ENCODE results near the gene ZNF490.
"Not testable (repeated sequence)": the region's sequence is repeated elsewhere in the genome, so short reads cannot be mapped to it uniquely, and the experiment has no call there.

ZNF490 gene

GRCh38 chr19:12610540-12611360 lies at the start of gene ZNF490, which contains the start of gene ZNF791:
Gene ZNF490, minus strand, starts transcription at chr19:12610813. Its CDS starts 133 bp downstream, at chr19:12610680.
Gene ZNF791, plus strand, starts transcription at chr19:12610920. Its CDS starts 160 bp downstream, at chr19:12611080.
- Mint-ChIP-seq H3K36me3 (peaks cover 5% of the 10 kb centered on the region), H3K27me3 (no peaks in the 10 kb centered on the region), H3K27ac (peak within 1 kb of the TSS; percentile 94), H3K4me3 (peak within 1 kb of the TSS; percentile 99), H3K9me3 (no peaks in the 10 kb centered on the region), H3K4me1 (peaks cover 38% of the 10 kb centered on the region)

GRCh38 chr19:12657966-12658365 lies 47.4 kb upstream of the ZNF490 start:
- no peaks in the 10 kb centered on the region for H3K27me3 Mint-ChIP-seq
- no peak overlapping the region for H3K4me3 Mint-ChIP-seq
- no peaks in the 10 kb centered on the region for H3K9me3 Mint-ChIP-seq
- H3K27ac Mint-ChIP-seq, result no peak overlapping the region
- peaks cover 13% of the 10 kb centered on the region for H3K36me3 Mint-ChIP-seq
- no peaks in the 10 kb centered on the region for H3K4me1 Mint-ChIP-seq

- H3K4me3 Mint-ChIP-seq, result no peak overlapping the region
- H3K9me3 Mint-ChIP-seq, result no peaks in the 10 kb centered on the region
- H3K36me3 Mint-ChIP-seq, result peaks cover 12% of the 10 kb centered on the region
- H3K27ac Mint-ChIP-seq, result no peak overlapping the region
- no peaks in the 10 kb centered on the region for H3K4me1 Mint-ChIP-seq
- no peaks in the 10 kb centered on the region for H3K27me3 Mint-ChIP-seq
Measured at GRCh38 chr19:12656899-12657571, 46.4 kb upstream of the ZNF490 start.

DNA sequence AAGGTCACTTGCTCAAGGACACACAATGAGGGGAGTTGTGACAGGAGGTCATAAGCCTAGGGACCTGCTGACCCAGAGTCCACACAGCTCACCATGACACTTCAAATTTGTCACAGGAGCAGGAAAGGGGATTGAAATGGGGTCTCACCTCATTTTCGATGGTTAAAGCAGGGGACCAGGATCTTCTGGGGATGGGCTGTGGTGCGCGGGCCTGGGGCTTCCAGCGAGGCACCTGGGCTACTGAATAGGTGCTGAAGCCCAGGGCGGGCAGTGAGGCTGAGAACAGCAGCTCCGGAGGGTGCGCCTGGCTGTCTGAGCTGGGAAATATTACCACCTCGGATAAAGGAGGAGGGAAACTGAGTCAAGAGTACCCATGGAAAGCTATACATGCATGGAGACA lies 44.9 kb upstream of the ZNF490 start:
- Mint-ChIP-seq H3K27me3 (no peaks in the 10 kb centered on the region), H3K4me3 (no peak overlapping the region), H3K4me1 (no peaks in the 10 kb centered on the region), H3K36me3 (peaks cover 14% of the 10 kb centered on the region), H3K27ac (no peak overlapping the region), H3K9me3 (no peaks in the 10 kb centered on the region)

- H3K36me3 Mint-ChIP-seq, result peaks cover 9% of the 10 kb centered on the region
- H3K4me3 Mint-ChIP-seq, result no peak overlapping the region
- H3K9me3 Mint-ChIP-seq, result no peaks in the 10 kb centered on the region
- no peak overlapping the region for H3K27ac Mint-ChIP-seq
- no peaks in the 10 kb centered on the region for H3K4me1 Mint-ChIP-seq
- no peaks in the 10 kb centered on the region for H3K27me3 Mint-ChIP-seq
Measured at GRCh38 chr19:12652219-12652618, 41.6 kb upstream of the ZNF490 start.

- Mint-ChIP-seq H3K9me3 (no peaks in the 10 kb centered on the region), H3K4me3 (no peak overlapping the region), H3K27ac (no peak overlapping the region), H3K4me1 (no peaks in the 10 kb centered on the region), H3K27me3 (no peaks in the 10 kb centered on the region), H3K36me3 (peaks cover 2% of the 10 kb centered on the region)
Measured at GRCh38 chr19:12649941-12650340, 39.3 kb upstream of the ZNF490 start.

DNA sequence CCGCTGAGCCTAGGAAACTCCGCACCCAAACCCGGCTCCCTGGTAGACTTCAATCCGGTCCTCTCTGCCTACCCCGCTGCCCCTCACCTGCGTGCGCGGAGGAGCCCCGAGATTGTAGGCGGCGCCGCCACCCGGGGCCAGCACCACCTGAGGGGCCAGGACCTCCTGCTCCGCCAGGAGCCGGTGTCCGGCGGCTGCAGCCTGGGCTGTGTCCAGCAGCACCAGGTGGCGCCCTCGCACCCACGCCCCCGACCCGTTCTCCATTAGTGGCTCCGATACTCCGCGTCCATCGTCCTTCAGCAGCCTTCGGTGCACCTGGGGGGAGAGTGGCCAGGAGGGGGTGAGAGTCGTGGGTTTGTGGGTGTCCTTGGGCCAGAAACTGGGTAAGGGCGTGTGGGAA lies 37.5 kb upstream of the ZNF490 start:
- H3K27me3 Mint-ChIP-seq, result no peaks in the 10 kb centered on the region

DNA sequence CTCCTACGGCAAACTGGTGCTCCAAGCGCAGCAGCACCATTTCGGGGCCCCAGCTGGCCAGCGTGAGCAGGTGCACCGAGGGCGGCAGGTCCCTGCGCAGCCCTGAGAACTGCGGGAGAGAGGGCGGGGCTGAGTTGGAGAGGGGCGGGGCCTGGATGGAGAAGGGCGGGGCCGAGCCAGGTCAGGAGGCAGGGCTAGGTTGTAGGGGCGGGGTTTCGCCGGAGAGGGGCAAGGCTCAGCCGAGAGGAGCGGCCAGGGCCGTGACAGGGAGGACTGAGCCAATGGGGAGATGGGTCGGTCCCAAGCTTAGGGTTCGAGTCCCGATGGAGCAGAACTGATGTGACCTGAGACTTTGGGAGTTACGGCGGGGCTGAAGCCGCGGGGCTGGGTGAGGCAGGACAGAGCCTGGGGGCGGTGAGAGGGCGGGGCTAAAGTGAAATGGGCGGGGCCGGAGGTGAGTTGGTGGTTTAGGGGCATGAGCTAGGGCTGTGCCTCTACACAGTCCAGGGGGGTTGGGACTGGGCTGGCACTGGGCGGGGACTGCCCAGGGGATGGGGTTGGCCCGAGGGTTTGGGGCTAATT lies 37.0 kb upstream of the ZNF490 start:
- Mint-ChIP-seq H3K9me3 (no peaks in the 10 kb centered on the region), H3K4me1 (no peaks in the 10 kb centered on the region), H3K27ac (no peak overlapping the region), H3K36me3 (peaks cover 2% of the 10 kb centered on the region), H3K27me3 (no peaks in the 10 kb centered on the region), H3K4me3 (no peak overlapping the region)

More for the DNA sequence above, 37.5 kb upstream of the ZNF490 start:
- Mint-ChIP-seq H3K4me3 (no peak overlapping the region), H3K9me3 (no peaks in the 10 kb centered on the region), H3K4me1 (no peaks in the 10 kb centered on the region), H3K27ac (no peak overlapping the region), H3K36me3 (peaks cover 2% of the 10 kb centered on the region)

DNA sequence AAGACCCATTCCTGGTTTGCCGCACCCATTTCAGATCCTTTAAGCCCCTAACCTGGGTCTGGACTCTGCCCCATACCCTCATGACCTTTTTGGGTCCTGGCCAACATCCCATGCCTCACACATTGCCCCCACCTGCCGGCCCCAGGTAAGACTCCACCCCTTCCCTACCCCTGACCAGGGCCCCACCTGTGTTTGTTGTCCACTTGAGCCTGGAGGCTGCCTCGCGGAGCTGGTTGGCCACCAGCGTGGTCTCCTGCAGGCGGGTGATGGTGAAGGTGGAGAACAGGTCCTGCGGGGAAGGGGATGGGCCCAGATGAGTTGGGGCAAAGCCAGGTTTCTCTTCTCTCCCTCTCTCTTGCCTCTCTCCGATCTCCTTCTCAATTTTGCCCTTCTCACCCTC lies 36.4 kb upstream of the ZNF490 start:
- Mint-ChIP-seq H3K9me3 (no peaks in the 10 kb centered on the region), H3K27ac (no peak overlapping the region), H3K4me1 (no peaks in the 10 kb centered on the region), H3K4me3 (no peak overlapping the region), H3K27me3 (no peaks in the 10 kb centered on the region), H3K36me3 (peaks cover 2% of the 10 kb centered on the region)

DNA sequence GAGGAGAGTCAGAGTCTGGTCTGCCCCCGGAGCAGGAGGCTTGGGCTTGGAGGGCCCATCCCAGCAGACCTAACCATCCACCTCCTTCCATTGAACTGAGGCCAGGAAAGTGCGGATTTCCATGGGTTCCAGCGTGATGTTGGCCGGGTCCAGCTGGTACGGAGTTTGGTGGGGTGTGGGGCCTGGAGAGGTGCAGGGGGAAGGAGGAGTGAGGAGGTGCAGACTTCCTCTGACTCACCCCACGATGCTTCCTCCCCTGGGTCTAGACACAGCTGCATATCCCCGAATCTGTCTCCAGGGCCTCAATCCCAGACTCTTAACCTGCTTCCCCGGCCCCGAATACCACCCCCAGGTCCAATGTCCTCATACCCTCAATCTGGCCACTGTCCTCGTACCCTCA lies 35.9 kb upstream of the ZNF490 start:
- Mint-ChIP-seq H3K27me3 (no peaks in the 10 kb centered on the region), H3K4me3 (no peak overlapping the region), H3K4me1 (no peaks in the 10 kb centered on the region), H3K36me3 (no peaks in the 10 kb centered on the region), H3K27ac (no peak overlapping the region), H3K9me3 (no peaks in the 10 kb centered on the region)

- H3K27me3 Mint-ChIP-seq, H3K4me3 Mint-ChIP-seq, H3K9me3 Mint-ChIP-seq, H3K27ac Mint-ChIP-seq, H3K4me1 Mint-ChIP-seq, H3K36me3 Mint-ChIP-seq: not testable (repeated sequence)
Measured at GRCh38 chr19:12643716-12644115, 33.1 kb upstream of the ZNF490 start.

GRCh38 chr19:12642506-12642905 lies 31.9 kb upstream of the ZNF490 start:
- Mint-ChIP-seq H3K36me3 (no peaks in the 10 kb centered on the region), H3K4me1 (peaks cover 8% of the 10 kb centered on the region), H3K27ac (no peak overlapping the region), H3K9me3 (no peaks in the 10 kb centered on the region), H3K4me3 (no peak overlapping the region), H3K27me3 (no peaks in the 10 kb centered on the region)

DNA sequence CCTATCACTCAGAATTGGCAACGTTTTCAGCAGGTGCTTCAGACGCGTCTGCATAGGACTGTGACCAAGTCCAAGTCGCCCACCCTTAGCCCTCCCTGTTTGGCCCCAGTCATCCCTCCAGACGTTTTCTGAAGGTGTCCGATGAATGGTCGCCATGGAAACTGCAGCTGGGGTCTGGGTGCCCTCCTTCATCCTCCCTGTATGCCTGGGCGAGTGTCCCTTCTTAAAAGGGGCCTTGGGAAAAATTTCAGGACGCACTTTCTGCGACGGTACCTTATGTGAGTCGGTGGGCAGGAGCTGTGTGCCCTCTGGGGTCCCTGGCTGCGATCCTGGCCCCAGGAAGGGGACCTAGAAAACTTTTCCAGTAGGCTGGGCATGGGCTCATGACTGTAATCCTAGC lies 30.8 kb upstream of the ZNF490 start:
- Mint-ChIP-seq H3K36me3 (no peaks in the 10 kb centered on the region), H3K27me3 (no peaks in the 10 kb centered on the region), H3K4me1 (peaks cover 12% of the 10 kb centered on the region), H3K9me3 (no peaks in the 10 kb centered on the region), H3K27ac (no peak overlapping the region), H3K4me3 (no peak overlapping the region)

DNA sequence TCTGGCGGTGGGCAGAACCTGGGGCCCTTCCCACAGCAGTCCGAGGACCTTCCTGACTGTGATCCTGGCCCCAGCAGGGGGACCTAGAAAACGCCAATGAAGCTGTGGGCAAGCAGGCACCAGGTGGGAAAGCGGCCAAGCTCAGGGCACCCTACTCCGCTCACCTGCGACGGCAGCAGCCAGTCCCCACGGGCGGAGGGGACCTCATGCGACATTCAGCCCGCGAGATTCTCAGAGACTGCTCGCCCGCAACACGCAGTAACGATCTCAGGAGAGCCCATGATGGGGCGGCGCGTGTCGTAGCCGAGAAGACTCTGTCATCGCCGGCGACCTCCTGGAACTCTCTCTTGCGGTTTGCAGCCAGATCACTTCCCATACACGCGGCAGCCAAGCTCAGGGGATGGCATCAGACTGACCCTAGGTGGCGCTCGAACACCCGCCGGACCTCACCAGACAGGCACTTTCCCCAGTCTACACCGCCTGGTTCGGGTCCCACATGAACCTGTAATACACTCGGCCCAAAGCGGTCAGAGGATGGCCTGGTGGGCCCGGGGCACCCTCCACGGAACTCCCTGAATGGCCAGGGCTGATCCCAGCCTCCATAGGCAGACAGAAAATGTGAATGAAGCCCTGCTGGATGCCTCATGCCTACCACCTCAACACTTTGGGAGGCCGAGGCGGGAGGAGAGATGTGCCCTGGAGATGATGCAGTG lies 29.4 kb upstream of the ZNF490 start:
- H3K4me3 Mint-ChIP-seq, result peak overlapping the region; percentile 84
- peaks cover 19% of the 10 kb centered on the region for H3K4me1 Mint-ChIP-seq

DNA sequence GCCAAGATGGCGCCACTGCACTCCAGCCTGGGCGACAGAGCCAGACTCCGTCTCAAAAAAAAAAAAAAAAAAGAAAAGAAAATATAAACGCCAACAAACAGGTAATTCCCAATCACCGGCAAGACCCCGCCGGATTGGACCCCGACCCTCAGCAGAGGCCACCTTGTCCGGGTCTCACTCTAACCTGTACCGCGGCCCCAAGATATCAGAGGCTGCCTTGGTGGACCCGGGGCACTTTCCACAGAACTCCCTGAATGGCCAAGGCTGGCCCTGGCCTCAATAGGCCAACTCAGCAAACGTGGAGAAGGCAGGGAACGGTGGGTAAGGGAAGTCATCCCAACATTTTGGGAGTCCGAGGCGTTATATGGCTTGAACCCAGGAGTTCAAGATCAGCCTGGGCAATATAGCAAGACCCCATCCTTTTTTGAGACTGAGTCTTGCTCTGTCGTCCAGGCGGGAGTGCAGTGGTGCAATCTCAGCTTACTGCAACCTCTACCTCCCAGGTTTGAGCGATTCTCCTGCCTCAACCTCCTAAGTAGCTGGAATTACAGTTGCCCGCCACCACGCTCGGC lies 28.1 kb upstream of the ZNF490 start:
- H3K27me3 Mint-ChIP-seq, result no peaks in the 10 kb centered on the region
- no peaks in the 10 kb centered on the region for H3K36me3 Mint-ChIP-seq
- H3K27ac Mint-ChIP-seq, result no peak overlapping the region
- H3K9me3 Mint-ChIP-seq, result no peaks in the 10 kb centered on the region
- peaks cover 22% of the 10 kb centered on the region for H3K4me1 Mint-ChIP-seq
- no peak overlapping the region for H3K4me3 Mint-ChIP-seq

More for the DNA sequence above, 29.4 kb upstream of the ZNF490 start:
- Mint-ChIP-seq H3K36me3 (no peaks in the 10 kb centered on the region), H3K27me3 (no peaks in the 10 kb centered on the region), H3K27ac (peak overlapping the region; percentile 91), H3K9me3 (no peaks in the 10 kb centered on the region)
